GM18873 (cell line): Measurements from ENCODE around the gene SEL1L3.

ENCODE experiments used
- ATAC-seq: cut with Tn5 transposase; IDR thresholded peaks from one replicate; pipeline ENCODE4 v1.9.1; 2021; ENCODE audit warnings: mild to moderate bottlenecking, moderate library complexity, moderate number of reproducible peaks; ENCODE audit not compliant: unreplicated experiment, low FRiP score

Gene SEL1L3

DNA sequence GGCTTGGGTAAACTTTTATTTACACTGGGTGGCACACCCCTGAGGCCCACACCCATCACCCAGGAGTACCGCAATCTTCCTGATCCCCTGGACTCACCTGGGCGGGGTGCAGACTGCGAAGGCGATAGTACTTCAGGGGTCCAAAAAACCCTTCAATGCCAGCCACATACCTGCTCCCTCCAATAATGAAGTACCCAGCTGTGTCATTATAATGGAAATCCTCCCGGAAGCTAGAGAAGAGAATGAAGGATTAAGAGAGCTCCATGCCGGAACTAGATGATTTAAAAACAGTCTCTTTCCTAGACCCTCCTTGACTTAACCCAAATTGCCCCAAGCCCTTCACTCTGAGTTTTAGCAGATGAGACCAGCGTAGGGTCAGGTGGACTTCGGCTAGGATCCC lies 40.9 kb downstream of the SEL1L3 start:
- ATAC-seq: no peak

DNA sequence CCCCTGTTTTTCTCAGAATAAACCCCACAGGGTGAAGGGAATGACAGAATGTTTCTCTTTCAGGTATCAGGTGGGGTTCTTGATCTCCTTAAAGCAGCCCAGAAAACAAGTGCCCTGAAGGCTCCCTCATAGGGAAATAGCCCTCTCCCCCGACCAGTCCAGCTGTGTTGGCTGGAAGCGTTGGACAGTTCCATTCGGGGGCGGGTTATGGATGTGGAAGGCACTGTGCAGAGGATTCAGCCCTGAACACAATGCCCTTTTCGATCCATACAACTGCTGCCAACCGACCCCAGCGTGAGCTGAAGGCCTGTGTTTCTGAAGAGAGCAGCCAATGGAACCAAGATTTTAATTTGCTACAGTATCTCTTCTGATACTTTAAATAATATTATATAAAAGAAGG lies 41.5 kb downstream of the SEL1L3 start:
- ATAC-seq: no peak

DNA sequence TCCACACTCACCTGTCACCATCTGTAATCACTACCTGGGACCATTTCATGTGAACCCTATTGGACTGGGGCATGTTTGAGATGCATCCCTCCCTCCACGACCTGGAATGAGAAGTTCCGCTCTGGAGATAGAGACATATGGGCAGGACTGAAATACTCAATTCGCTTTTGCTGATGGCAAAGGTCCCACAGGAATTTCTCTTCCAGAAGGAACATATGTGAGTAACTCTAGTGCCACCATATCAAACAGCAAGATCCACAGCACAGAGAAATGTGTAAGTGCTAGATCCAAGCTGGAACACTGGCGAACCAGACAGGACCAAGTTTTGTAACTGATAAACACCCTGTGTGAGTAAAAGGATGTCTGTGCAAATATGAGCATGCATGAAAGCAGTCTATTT lies 43.9 kb downstream of the SEL1L3 start:
- ATAC-seq: no peak

DNA sequence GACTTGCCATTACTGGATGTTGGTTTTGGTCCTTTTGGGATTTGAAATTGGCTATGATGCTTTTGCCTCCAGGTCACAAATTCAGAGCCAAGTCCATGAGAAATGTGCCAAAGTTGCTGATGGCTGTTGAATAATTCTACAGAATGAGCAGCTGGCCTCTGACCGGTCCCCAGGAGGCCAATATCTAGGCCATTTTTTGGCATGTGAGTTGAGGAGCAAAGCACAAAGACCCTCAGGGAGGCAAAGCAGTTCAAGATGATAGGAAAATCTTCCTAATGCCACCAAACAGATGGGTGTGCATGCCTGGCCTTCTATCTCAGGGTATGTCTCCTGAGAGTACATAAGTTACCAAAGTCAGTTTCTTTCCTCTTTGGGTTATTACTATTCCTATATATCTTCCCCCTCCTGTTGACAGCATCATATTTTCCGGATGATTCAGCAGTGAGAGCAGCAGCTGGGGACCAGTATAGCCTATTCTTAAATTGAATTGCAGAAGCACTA lies 44.4 kb downstream of the SEL1L3 start:
- ATAC-seq: no peak

DNA sequence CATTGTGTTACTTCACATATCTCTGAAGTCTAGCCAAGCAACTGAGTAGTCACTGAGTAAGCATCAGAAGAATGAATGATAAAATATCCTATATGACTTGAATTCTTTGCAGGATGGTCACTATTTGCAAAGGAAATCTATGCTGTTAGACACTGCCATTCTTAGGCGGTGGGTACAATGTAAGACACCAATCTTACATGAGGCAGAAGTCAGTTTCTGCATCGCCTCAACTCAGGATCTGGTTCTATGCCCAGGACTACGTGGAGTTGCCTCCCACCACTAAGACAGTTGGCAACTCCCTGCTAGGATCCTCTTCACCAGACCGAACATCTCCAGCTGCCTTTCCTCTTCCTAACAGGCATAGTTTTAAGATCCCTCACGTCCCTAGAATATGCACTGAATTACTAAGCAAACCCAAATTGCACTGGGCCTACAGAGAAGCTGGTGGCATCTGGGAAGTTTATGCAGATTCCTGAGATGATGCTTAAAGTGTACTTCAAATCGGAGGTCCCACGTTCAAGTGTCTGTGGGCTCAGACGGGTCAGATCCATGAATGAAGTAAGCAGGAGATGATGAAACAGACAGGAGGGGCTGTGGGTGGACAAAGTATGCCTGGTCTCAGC lies 45.6 kb downstream of the SEL1L3 start:
- no peak for ATAC-seq

DNA sequence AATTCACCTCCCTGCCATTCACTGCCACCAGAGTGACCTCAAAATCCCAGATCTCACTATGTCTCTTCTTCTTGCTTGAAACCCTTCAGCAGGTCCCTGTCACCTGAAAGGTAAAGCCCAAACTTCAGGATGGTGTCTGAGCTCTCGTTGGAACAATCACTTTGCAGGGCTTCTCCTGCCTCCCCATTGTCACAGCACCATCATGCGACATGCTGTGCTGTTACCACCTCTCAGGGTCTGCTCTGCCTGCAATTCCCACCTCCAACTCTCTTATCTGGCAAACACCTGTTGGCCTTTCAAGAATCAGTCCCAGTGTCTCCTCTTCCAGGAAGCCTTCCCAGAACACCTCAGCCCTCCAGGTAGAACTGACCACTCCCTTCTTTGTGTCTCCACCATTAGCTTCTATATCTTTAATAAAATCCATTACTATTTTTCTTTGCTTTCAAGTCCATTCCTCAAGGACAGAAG lies 46.2 kb downstream of the SEL1L3 start:
- no peak for ATAC-seq

DNA sequence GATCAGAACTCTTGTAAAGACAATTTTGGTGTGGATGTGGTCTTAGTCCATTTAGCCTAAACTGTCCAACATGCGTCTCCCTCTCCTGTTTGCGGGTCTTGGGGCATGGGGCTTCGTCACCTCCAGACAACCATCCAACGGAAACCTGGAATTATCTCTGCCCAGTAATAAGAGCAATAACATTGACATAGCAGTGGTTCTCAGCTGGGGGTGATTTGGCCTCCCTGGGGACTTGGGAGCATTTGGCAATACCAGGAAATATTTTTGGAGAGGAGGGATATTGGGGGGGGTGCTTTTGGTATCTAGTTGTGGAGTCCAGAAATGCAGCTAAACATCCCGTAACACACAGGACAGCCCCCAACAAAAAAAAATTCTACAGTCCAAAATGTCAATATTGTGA lies 47.2 kb downstream of the SEL1L3 start:
- no peak for ATAC-seq

DNA sequence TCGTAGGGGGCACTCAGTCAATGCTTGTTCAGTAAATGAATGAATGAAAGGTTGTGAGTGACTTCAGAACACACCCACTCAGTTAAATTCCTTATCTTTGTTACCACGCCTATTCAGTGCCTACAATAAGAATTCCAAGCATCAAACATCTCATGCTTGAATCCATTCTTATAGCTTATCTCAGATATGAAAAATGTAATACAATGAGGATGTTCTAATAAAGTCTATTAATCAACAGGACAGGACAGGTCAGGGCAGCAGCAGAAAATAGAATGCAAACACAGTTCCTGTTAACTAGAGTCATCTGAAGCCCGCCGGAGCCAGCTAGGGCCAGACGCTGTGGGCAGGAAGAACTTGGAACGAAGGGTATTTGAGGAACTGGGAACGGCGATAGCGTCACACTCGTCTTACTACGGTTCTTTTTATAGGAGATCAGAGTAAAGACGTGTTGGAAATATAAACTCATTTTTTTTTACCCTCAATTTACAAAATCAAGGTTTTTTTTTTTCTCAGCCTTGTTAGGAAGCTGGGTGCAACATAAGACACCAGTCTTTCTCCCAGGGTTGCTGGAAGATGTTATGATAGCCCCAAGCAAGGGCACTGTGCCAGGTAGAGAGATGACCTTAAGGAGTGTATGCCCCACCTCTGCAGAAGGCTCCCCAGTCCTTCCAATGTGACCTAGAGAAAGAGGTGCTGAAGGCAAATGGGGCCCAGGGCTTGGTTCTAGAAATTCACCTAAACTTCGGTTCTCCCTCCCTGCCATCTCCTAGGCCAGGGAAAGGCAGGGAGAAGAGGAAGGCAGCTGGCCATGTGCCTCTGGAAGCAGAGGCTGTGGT lies 48.3 kb downstream of the SEL1L3 start:
- ATAC-seq: no peak

DNA sequence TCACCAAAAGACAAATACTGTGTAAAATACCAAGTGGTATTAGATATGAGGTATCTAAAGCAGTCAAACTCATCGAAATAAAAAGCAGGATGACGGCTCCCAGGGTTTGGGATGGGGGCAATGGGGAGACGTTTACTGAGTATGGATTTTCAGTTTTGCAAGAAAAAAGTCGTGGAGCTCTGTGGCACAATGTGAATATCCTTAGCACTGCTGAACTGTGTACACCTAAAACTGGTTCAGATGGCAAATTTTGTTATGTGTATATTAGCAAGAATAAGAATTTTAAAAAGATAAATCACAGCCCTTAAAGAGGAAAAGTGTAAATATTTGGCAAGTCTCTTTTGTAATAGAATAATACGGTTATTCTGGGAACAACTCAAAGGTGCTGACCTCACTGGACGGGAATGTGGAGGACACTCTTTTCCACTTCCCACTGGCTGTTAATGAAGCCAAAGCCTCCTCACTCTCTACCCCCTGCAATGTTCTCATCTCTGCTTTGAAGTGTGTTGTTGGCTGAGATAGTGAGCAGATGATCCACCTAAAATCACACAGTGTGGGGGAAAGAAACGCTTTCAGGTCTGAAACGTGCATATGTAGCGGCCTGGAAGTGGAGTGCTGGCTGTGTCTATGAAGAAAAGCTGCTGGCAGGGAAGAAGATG lies 49.2 kb downstream of the SEL1L3 start:
- no peak for ATAC-seq

DNA sequence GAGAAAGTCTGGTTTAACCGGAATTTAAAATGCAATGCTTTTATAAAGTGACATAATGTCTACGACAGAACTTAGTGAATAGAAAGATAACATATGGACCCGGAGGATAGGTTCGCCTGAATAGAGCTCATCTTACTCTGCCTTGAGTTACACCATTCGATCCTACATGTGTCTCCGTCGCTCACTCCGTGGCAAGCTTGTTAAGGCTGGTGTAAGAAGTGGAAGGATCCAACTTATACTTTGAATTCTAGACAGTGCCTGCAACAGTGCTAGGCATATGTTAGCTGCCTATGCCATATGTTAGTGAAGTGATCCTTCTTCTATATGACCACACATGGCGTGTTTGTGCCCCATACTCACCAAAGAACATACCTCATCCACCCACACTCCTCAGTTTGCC lies 50.9 kb downstream of the SEL1L3 start:
- no peak for ATAC-seq

DNA sequence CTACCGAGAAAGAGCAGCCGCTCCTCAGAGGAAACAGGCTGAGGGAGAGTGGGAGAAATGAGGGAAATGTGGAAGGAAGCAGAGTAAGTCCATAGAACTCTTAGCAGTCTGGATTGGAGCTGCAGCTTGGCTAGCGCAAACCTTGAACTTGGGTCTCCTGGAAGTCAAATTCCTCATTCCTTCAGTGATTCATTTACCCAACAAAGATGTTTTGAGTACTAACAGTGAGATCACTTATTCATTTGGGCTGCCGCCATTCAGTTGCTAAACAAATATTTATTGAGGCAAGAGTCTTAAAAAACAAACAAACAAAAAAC lies 51.5 kb downstream of the SEL1L3 start:
- ATAC-seq: no peak

DNA sequence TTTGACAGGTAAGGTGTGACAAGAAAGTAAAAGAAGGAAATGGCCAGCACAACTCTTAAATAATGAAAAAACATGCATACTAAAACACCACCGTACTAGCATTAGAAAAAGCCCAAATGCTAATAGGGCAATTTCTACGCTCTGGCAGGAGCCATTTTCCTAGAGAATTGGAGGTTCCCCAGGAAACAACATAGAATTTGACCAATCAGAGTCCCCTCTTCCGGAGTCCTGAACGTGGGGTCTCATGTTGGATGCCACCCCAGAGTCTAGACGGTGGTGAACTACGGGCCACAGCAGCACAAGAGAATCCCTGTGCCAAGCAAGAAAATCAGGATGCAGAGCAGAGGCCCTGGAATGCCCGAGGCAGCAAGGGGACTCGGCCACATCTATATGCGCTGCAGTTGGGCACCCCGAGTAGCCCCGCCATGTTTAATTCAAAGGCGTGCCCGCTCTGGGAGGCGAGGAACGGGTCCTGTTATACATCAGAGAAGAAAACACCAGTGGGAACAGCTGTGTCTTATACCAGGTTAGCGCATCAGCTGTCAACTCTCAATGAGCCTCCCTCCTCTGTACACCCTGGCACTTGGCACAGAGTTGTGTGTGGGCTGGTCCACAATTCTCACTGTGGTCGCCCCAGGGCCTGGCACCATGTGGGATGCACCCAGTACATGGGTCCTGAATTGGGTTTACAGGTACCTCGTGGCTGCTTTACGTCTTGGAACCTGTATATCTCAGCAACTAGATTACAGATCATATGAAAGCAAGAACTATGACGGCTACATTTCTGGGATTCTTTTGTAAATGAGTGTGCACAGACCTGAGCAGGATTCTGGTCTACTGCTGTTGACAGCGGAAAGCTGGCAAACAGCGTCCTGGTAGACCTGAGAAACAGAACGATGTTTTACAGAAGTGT lies 52.1 kb downstream of the SEL1L3 start:
- no peak for ATAC-seq

DNA sequence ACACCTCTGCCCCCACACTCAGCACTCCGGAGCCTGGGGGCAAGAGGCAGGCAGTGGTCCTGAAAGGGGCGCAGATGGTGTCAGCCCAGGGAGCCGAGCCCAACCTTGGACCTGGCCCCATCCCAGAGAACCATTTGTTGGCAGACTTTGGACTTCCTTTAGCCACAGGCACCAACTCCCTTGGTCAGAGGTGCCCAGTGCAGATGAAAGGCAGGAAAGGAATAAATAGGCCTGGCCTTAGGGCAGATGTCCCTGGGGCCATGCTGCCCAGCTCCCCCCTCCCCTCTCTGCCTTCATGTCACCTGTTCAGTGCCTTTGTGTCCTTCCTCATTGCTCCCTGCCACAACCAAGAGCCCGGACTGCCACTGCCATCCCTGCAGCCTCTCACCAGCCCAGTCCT lies 52.8 kb downstream of the SEL1L3 start:
- ATAC-seq: no peak

DNA sequence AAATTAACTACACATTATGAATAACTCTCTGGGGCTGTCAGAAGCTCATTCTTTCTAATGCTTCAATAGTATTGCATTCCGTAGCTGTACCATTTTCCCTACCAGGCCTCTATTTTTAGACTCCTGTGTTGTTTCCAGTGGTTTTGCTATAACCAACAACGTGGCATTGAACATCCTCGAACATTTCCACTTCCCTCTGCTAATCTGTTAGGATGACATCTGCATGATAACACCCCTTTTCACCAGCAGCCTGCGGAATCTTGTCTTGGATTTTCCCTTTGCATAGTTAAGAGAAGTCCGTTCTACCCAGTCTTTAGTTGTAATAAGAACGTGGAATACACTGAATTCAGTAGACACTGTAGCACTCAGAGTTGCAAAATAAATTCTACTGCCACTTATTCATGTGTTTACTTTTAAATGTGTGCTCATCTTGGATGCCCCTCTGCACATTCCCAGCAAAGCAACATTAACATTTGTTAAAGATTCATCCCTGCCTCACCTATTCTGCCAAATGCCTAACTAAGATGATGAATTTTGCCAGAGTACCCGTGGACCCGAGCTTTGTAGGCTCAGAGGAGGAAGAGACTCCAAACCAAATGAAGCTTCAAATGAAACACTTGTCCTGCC lies 55.6 kb downstream of the SEL1L3 start:
- no peak for ATAC-seq

DNA sequence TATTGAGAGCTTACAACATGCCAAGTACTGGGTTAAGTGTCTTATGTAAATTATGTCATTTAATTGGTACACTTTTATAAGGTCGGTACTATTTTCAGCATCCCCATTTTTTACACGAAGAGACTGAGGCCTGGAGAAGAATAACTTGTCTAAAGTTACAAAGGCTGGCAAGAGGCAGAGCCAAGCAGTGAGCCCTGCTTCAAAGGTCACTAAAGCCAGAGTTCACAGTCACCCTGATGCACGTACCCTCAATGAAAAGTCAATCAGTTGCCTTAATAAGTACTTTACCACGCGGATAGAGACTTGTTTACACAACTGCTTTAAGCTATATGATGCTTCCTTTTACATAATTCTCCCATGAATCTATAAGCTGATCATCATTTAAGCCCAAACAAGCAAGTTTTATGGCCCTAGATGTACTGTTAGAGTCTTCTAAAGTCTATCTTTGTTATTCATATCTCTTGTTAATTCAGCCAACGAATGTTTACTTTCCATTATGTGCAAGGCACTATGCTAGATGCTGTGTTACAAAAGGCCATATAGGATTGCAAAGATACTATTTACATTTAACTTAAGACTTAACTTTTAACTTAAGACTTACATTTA lies 57.4 kb downstream of the SEL1L3 start:
- ATAC-seq: no peak

DNA sequence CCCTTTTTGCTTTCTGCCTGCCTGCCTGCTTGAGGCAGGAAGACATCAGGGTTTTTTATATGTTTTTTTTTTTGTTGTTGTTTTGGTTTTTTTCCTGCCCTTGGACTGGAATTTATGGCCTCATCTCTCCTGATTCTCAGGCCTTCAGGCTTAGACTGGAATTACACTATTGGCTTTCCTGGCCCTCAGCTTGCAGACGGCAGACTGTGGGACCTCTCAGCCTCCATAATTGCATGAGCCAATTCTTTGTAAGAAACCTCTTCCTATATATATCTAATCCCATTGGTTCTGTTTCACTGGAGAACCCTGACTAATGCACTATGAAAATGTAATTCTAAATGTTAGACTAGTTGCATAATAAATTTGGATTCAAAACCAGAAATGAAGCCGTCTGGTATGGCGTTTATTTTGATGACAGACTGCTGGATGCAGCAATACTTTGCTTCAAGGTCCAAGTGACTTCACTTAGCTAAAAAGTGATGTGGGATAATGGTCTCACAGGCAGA lies 59.0 kb downstream of the SEL1L3 start:
- ATAC-seq: no peak

DNA sequence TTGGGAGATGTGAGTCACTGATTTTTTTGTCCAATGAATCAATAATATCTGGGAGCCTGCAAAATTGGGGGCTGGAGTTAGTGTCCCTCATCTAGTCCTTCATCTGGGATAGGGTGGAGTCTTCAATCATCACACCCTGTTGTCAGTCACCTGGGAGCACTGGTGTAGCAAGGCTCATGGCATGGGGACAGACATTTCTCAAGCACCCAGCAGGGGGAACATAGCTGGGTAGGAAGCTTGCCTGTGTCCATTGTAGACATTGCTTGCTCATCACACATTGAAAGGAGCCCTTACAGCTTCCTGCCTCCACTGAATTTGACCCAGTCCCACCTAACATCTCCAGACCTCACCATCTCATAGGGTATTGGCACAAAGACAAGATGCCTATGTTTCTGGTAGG lies 61.2 kb downstream of the SEL1L3 start:
- ATAC-seq: no peak

DNA sequence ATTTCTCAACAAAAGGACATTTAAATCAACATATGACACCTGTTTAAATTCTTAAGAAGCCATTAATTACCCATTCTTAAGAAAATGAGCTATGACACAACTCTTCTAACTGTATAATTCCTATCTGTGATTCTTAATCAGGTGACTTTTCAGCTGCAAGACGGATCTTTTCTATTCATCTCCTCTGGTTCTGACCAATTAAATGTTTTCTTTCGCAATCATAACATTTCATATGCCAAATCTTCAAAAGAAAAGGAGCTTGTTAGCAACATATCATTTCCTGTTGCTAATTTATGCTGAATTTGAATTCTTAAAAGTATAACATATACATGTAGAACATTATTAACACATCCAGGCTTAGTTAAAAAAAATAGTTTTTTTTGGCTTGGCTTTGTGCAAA lies 62.5 kb downstream of the SEL1L3 start:
- ATAC-seq: no peak

DNA sequence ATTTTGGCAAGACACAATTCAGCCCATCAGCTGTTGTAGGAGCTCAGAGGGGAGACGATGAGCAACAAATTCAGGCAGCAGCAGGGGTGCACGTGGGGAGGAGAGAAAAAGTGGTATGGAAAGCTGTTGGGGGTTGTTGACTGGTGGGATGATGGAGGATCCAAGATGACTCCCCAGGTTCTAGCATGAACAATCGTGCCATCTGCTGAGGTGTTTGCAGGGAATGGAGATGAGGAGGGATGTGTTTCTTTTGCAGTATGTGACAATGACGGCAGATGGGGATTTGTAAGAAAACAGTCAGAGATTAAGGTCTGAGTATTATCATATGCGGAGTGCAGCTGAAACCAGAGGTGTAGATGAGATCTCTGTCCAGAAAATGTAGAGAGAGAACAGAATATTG lies 63.3 kb downstream of the SEL1L3 start:
- no peak for ATAC-seq

DNA sequence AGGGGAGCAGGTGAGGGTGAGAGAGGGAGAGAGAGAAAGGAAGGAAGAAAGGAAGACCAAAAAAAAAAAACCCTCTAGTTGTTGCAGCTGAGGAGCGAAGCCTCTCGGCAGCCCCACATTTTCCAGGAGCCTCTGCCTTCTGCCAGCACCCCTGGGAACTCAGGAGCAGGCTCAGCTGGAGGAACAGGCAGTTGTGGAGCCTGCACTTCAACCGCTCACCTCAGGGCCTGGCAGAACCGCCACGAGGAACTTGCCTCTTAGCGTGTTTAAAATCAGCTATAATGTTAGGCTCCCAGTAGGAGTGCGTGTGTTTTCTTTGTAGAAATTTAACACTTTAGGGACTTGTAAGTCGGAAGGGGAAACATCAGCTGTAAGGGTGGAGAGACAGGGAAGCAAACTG lies 65.7 kb downstream of the SEL1L3 start:
- no peak for ATAC-seq
